Pancreas (tissue), 10 donors: Measurements from ENCODE around the gene GMPPB. TPM values are rescaled to one million over a fixed set of nuclear protein-coding genes. Genes with fewer than 3 reads are reported as not detected.
"Not testable (repeated sequence)": the region's sequence is repeated elsewhere in the genome, so short reads cannot be mapped to it uniquely, and the experiment has no call there.

ENCODE experiments used
- ATAC-seq, 4 donors: fragments of 200-7000 bp; cut with Tn5 transposase; one replicate each; pipeline versions ENCODE4 v1.8.0 to v1.9.1; 2020; ENCODE audit warnings: mild to moderate bottlenecking in 4 of 4, moderate library complexity in 4 of 4
- DNase-seq, 6 donors: peaks; one replicate each; pipeline ENCODE4 v3.0.0-alpha.2; 2020
- FAIRE-seq: peaks from 2 replicates; lab custom pipeline; 2012; peaks lifted over from hg19 to GRCh38; lab: Jason Lieb, UNC
- H3K27ac ChIP-seq, 4 donors: fragments of 200-600 bp; sonication (generic); 1 replicate in 3 of 4; 2 replicates in 1 of 4; pipeline versions ENCODE4 v1.5.0 to v1.8.0; 2020
- H3K27me3 ChIP-seq, 4 donors: fragments of 200-600 bp; one replicate each; pipeline ENCODE4 v1.8.0; 2021
- H3K36me3 ChIP-seq, 3 donors: fragments of 200-600 bp; sonication (generic) in 1 of 3; one replicate each; pipeline versions ENCODE4 v1.5.0 to v1.8.0; 2020 to 2021
- H3K4me1 ChIP-seq, 3 donors: fragments of 200-600 bp; one replicate each; pipeline ENCODE4 v1.8.0; 2021
- H3K4me3 ChIP-seq, 4 donors: fragments of 200-600 bp; sonication (generic) in 2 of 4; one replicate each; pipeline versions ENCODE4 v1.5.0 to v1.8.0; 2020 to 2021
- H3K9me3 ChIP-seq, 4 donors: fragments of 200-600 bp; one replicate each; pipeline ENCODE4 v1.8.0; 2021
- WGBS, 2 donors: extraction: QIAGEN DNeasy Blood & Tissue Kit; methylation state at CpG; one replicate each; pipeline ENCODE4 v1.1.7; 2013; 5-methylcytosine and 5-hydroxymethylcytosine counted together
- intact Hi-C, 3 donors: fragments of 100-400 bp; cut with DNase I; formaldehyde crosslinking; loops; one replicate each; pipeline versions ENCODE4 v1.11.1 to v1.14.2; 2022
- polyA plus RNA-seq, 2 donors: library from polyadenylated mRNA; stranded (reverse); fragments of 200-250 nt; gene quantifications; one replicate each; pipeline ENCODE4 v1.2.3, GENCODE V29; 2013
- total RNA-seq, 6 donors: library from RNA; stranded (reverse); fragmentation: NEBNext Ultra II Directional in 4 of 6; extraction: Animal tissue kit (Norgen Biotek cat#: 25700) in 4 of 6; gene quantifications; one replicate each; pipeline versions ENCODE4 v1.2.1 to v1.2.4, GENCODE V29; 2021 to 2023
- TF ChIP-seq, protein P1 (sequence below), 4 donors: fragments of 200-600 bp; sonication (generic) in 3 of 4; IDR thresholded peaks; one replicate each; pipeline versions ENCODE4 v1.5.0 to v1.8.0; 2021; ENCODE audit warnings: antibody characterized with exemption in 4 of 4
- donor health status: healthy with polysubstance abuse.
- donor health status: DM: no; HTN: no; CAD: no; lungs with moderate emphysema.
- donor health status: DM: no; HTN: no; CAD: no.
- donor health status: control.
- donor health status: control.
- donor health status: Bipolar disorder and iron deficiency.
- donor health status: DM: yes; HTN: yes; CAD: no.
- donor health status: DM: no; HTN: no; CAD: no.
- donor health status: DM: no; HTN: no; CAD: no.
- donor health status: DM: yes; HTN: yes; CAD: no.

Gene GMPPB
- total and polyA plus RNA-seq, 8 donors, result 22.4 to 46.7 (median 34.5) TPM

GRCh38 chr3:49701388-49702077, 22.2 kb downstream of the GMPPB start:
- H3K9me3 ChIP-seq, result no peaks in the 10 kb centered on the region
- ATAC-seq (no peak), FAIRE-seq (no peak), DNase-seq (peak in 2 of 6 donors; percentile 36 to 67)
- WGBS, 2 donors, result 85 to 87% methylated on average over 21 of the region's 21 CpGs
- H3K27ac ChIP-seq, result no peak overlapping the region
- H3K4me1 ChIP-seq, result no peaks in the 10 kb centered on the region
- intact Hi-C loops, result loop anchor here in 2 of 3 donors (5.0 to 10.0 kb wide), 2 partner anchors 141 to 143 kb away; no protein-coding TSS in a partner anchor
- H3K4me3 ChIP-seq, result no peak overlapping the region
- peaks cover 0 to 9% (median 0%) of the 10 kb centered on the region in 3 donors for H3K36me3 ChIP-seq
- H3K27me3 ChIP-seq, result no peaks in the 10 kb centered on the region
- TF ChIP-seq, protein P1, sequence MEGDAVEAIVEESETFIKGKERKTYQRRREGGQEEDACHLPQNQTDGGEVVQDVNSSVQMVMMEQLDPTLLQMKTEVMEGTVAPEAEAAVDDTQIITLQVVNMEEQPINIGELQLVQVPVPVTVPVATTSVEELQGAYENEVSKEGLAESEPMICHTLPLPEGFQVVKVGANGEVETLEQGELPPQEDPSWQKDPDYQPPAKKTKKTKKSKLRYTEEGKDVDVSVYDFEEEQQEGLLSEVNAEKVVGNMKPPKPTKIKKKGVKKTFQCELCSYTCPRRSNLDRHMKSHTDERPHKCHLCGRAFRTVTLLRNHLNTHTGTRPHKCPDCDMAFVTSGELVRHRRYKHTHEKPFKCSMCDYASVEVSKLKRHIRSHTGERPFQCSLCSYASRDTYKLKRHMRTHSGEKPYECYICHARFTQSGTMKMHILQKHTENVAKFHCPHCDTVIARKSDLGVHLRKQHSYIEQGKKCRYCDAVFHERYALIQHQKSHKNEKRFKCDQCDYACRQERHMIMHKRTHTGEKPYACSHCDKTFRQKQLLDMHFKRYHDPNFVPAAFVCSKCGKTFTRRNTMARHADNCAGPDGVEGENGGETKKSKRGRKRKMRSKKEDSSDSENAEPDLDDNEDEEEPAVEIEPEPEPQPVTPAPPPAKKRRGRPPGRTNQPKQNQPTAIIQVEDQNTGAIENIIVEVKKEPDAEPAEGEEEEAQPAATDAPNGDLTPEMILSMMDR (IDR thresholded peaks at IDR 0.05), result peak in 1 of 4 donors; percentile 20

GRCh38 chr3:49700453-49701128, 23.2 kb downstream of the GMPPB start:
- no peaks in the 10 kb centered on the region for H3K9me3 ChIP-seq

GRCh38 chr3:49700014-49700413, 23.7 kb downstream of the GMPPB start:
- Histone ChIP-seq H3K9me3 (no peaks in the 10 kb centered on the region), H3K27me3 (no peaks in the 10 kb centered on the region), H3K27ac (no peak overlapping the region), H3K4me1 (no peaks in the 10 kb centered on the region), H3K36me3 (no peaks in the 10 kb centered on the region), H3K4me3 (no peak overlapping the region)
- intact Hi-C loops, result loop anchor here in 2 of 3 donors (5.0 to 10.0 kb wide), 2 partner anchors 142 to 145 kb away; no protein-coding TSS in a partner anchor
- FAIRE-seq, result no peak
- peak in 2 of 6 donors; percentile 40 to 75 for DNase-seq
- ATAC-seq, result no peak
- TF ChIP-seq, protein P1 (IDR thresholded peaks at IDR 0.05), result no peak
- 73 to 78% methylated on average over 8 of the region's 8 CpGs for WGBS, 2 donors

More at GRCh38 chr3:49700453-49701128, 23.2 kb downstream of the GMPPB start:
- no peak overlapping the region for H3K4me3 ChIP-seq
- 79 to 83% methylated on average over 13 of the region's 13 CpGs for WGBS, 2 donors
- TF ChIP-seq, protein P1 (IDR thresholded peaks at IDR 0.05), result no peak
- FAIRE-seq (no peak), ATAC-seq (no peak), DNase-seq (peak in 2 of 6 donors; percentile 8 to 31)
- H3K36me3 ChIP-seq, result peaks cover 0 to 2% (median 0%) of the 10 kb centered on the region in 3 donors
- intact Hi-C loops, result loop anchor here in 2 of 3 donors (5.0 to 10.0 kb wide), 2 partner anchors 142 to 144 kb away; no protein-coding TSS in a partner anchor
- no peaks in the 10 kb centered on the region for H3K4me1 ChIP-seq
- H3K27ac ChIP-seq, result no peak overlapping the region
- H3K27me3 ChIP-seq, result no peaks in the 10 kb centered on the region

DNA sequence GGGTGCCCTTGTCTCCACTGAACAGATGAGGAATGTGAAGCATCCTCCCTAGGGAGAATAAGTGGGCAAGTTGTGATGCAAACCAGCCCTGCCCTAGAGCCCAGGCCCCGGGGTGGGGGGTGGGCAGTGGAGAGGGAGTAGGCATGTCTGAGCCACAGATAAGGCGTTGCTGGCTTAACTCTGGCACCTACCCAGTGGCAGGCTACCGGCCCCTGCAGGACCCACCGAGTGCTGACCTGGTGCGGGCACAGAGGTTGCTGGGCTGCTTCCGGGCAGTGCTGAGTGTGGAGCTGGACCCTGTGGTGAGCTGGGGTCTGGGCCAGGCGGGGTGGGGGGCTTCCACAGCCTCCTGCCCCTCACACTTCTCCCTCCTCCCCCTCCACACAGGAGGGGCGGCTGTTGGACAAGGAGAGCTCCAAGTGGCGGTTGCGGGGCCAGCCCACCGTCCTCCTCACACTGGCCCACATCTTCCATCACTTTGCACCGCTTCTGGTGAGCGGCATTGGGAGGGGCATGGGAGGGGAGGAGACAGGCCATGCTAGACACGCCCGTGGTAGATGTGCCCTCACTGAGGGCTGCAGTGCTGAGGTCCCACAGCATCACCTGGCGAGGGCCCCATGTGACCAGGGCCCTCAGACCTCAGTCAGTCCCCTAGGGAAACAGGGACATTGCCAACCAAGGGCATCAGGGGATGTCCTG, 24.3 kb downstream of the GMPPB start:
- ATAC-seq (no peak), FAIRE-seq (no peak), DNase-seq (peak in 2 of 6 donors; percentile 26 to 63)
- no peak overlapping the region for H3K4me3 ChIP-seq
- 86 to 90% methylated on average over 14 to 16 of the region's 16 CpGs for WGBS, 2 donors
- H3K36me3 ChIP-seq, result no peaks in the 10 kb centered on the region
- H3K27me3 ChIP-seq, result no peaks in the 10 kb centered on the region
- no peaks in the 10 kb centered on the region for H3K9me3 ChIP-seq
- intact Hi-C loops, result no loop called here
- no peaks in the 10 kb centered on the region for H3K4me1 ChIP-seq
- TF ChIP-seq, protein P1 (IDR thresholded peaks at IDR 0.05), result no peak
- no peak overlapping the region for H3K27ac ChIP-seq

GRCh38 chr3:49695350-49696015, 28.3 kb downstream of the GMPPB start:
- H3K36me3 ChIP-seq, H3K27ac ChIP-seq, H3K4me3 ChIP-seq, H3K9me3 ChIP-seq, ATAC-seq, intact Hi-C loops, FAIRE-seq, H3K27me3 ChIP-seq, H3K4me1 ChIP-seq: not testable (repeated sequence)
- WGBS, 2 donors, result 87 to 91% methylated on average over 4 of the region's 4 CpGs
- peak in 1 of 6 donors; percentile 8 for DNase-seq

DNA sequence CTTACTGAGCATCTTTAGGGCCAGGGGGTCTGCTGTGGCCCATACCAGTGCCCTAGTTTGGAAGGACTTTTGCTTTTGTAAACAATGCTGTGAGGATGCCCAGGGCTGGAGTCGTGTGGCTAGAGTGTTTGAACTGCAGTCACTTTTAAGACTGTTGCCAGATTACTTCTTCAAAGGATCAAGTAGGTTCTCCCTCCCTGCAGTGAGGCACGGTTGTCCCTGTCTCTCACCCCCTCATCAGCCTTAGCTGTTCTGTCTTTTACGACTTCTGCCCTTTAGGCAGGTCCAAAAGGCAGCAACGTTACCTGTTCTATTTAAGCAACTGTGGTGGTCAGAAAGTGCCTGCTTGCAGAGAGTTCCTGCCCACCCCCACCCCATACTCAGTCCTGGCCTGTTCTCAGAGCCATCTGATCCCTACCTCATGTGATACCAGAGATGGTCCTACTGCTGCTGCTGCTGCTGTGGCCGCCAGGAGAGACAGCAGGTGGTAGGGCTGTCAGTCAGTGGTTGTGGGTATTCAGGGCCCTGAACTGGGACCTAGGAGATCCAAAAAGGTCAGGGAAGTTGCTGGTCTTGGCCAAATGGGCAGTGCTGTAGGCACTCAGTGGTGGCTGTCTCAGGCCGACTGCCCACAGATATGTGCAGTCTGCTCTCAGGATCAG, 29.2 kb downstream of the GMPPB start:
- H3K4me3 ChIP-seq, H3K27me3 ChIP-seq, ATAC-seq, H3K9me3 ChIP-seq, FAIRE-seq, H3K4me1 ChIP-seq, intact Hi-C loops, H3K36me3 ChIP-seq, H3K27ac ChIP-seq: not testable (repeated sequence)
- WGBS, 2 donors, result 70% methylated on average over 6 of the region's 6 CpGs
- DNase-seq, result peak in 2 of 6 donors; percentile 7 to 11

GRCh38 chr3:49691481-49691880, 32.3 kb downstream of the GMPPB start:
- DNase-seq, result peak in 2 of 6 donors; percentile 8 to 21
- WGBS, 2 donors, result 75 to 82% methylated on average over 3 of the region's 3 CpGs

More at GRCh38 chr3:49691481-49691880, 32.3 kb downstream of the GMPPB start:
- ATAC-seq, H3K36me3 ChIP-seq, H3K4me3 ChIP-seq, H3K27me3 ChIP-seq, FAIRE-seq, intact Hi-C loops, H3K9me3 ChIP-seq, H3K27ac ChIP-seq: not testable (repeated sequence)
- peaks cover 0 to 12% (median 4%) of the 10 kb centered on the region in 3 donors for H3K4me1 ChIP-seq
